ENCODE results near the gene GZMM. TPM values are rescaled to one million over a fixed set of nuclear protein-coding genes. Genes with fewer than 3 reads are reported as not detected.

Gene GZMM
- total and polyA plus RNA-seq, 4 donors = 0.54 to 2.8 (median 0.75) TPM; not detected in 1

DNA sequence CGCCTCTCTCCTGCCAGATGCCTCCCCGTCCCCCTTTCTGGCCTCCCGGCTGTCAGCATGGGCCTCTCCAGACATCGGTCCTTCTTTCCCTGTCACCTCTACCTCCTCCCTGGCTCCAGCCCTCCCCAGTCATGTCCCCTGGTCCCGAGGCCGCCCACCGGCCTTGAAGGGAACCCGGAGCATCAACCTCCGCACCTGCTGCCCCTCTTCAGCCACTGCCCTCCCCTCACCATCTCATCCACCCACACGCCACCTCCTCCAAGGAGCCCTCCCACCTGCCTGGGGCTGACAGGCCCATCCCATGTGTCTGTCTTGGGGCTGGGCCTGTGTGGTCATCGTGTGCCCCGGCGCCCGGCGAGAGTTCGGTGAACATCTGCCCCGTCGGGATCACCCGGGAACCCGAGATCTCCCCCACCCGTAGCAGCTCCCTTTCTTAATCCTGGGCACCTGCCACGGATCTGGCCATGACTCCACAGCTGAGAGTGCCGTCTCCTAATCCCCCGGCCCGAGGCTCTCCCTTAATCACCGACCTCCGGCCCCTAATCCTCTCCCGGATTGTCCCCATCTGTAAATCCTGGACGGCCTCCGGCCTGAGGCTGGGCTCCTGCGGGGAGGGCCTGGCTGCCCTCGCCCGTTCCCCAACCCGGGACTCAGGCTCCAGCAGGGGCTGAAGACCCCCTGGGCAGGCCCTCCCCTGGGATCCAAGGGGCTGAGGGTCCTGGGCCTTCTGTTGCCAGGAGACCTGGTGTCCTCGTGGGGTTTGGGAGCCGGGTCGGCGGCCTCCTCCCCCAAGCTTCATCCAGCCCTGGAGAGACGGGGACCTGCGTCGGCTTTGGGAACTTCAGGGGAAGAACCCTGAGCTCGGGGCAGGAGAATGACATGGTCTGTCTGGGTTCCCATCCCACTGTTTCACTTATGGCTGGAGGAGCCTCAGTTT is 51.7 kb downstream of the GZMM start:
- intact Hi-C loops (cut with DNase I) = no loop called here
- Histone ChIP-seq H3K9me3 (ENCODE audit: control insufficient read depth, low read length) (no peaks in the 10 kb centered on the region), H3K27me3 (ENCODE audit: control insufficient read depth in 1 of 2, insufficient read depth in 2 of 2, low read length in 1 of 2) (no peaks in the 10 kb centered on the region), H3K4me1 (ENCODE audit: control insufficient read depth in 1 of 2, insufficient read depth in 2 of 2, low read length in 2 of 2) (no peaks in the 10 kb centered on the region), H3K36me3 (ENCODE audit: control insufficient read depth in 1 of 2, insufficient read depth in 2 of 2, low read length in 1 of 2) (no peaks in the 10 kb centered on the region), H3K27ac (ENCODE audit: low read depth in 1 of 2, low read length in 2 of 2) (no peak overlapping the region), H3K4me3 (ENCODE audit: low read length in 2 of 2) (no peak overlapping the region)
- ATAC-seq (ENCODE audit: low FRiP score) (no peak), DNase-seq (no peak)
- WGBS, 2 donors = 75 to 76% methylated on average over 42 of the region's 42 CpGs

- intact Hi-C loops (cut with DNase I) = no loop called here
- 79 to 86% methylated on average over 16 of the region's 16 CpGs for WGBS, 2 donors
- no peak overlapping the region for H3K4me3 ChIP-seq (ENCODE audit: low read length in 2 of 2)
- no peaks in the 10 kb centered on the region for H3K4me1 ChIP-seq (ENCODE audit: control insufficient read depth in 1 of 2, insufficient read depth in 2 of 2, low read length in 2 of 2)
- no peak for DNase-seq
- no peak for ATAC-seq (ENCODE audit: low FRiP score)
- no peaks in the 10 kb centered on the region for H3K27me3 ChIP-seq (ENCODE audit: control insufficient read depth in 1 of 2, insufficient read depth in 2 of 2, low read length in 1 of 2)
- H3K9me3 ChIP-seq (ENCODE audit: control insufficient read depth, low read length) = no peaks in the 10 kb centered on the region
- no peaks in the 10 kb centered on the region for H3K36me3 ChIP-seq (ENCODE audit: control insufficient read depth in 1 of 2, insufficient read depth in 2 of 2, low read length in 1 of 2)
- H3K27ac ChIP-seq (ENCODE audit: low read depth in 1 of 2, low read length in 2 of 2) = no peak overlapping the region
Observed at GRCh38 chr19:596263-596655, 52.4 kb downstream of the GZMM start.

DNA sequence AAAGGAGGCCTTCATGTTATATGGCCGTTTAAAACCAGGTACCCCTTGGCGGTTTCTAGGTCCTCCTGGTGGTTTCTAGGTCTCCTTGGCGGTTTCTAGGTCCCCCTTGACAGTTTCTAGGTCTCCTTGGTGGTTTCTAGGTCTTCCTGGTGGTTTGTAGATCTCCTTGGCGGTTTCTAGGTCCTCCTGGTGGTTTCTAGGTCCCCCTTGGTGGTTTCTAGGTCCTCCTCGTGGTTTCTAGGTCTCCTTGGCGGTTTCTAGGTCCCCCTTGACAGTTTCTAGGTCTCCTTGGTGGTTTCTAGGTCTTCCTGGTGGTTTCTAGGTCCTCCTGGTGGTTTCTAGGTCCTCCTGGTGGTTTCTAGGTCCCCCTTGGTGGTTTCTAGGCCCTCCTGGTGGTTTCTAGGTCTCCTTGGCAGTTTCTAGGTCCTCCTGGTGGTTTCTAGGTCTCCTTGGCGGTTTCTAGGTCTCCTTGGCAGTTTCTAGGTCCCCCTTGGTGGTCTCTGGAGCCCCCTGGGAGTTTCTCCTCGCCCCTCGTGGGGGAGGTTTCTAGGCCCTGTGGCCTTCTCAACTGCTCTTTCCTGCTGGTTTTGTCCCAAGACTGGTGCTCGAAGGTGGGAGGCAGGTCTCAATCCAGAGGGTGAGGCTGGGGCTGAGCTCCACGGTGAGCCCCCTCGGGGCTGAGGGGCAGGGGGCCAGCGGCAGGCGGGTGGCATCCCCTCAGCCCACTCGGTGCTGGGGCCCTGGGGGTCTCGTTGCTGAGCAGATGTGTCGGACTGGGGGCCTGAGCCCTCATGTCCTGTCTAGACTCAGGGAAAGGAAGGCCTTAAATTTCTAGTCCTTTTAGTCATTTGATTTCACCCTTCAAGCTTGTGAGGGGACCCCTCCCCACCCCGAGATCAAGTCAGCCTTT is 53.8 kb downstream of the GZMM start:
- DNase-seq (no peak), ATAC-seq (ENCODE audit: low FRiP score) (no peak)
- no peaks in the 10 kb centered on the region for H3K4me1 ChIP-seq (ENCODE audit: control insufficient read depth in 1 of 2, insufficient read depth in 2 of 2, low read length in 2 of 2)
- intact Hi-C loops (cut with DNase I) = no loop called here
- H3K27me3 ChIP-seq (ENCODE audit: control insufficient read depth in 1 of 2, insufficient read depth in 2 of 2, low read length in 1 of 2) = no peaks in the 10 kb centered on the region
- WGBS, 2 donors = 77% methylated on average over 18 of the region's 18 CpGs
- H3K4me3 ChIP-seq (ENCODE audit: low read length in 2 of 2) = no peak overlapping the region
- no peak overlapping the region for H3K27ac ChIP-seq (ENCODE audit: low read depth in 1 of 2, low read length in 2 of 2)
- no peaks in the 10 kb centered on the region for H3K9me3 ChIP-seq (ENCODE audit: control insufficient read depth, low read length)
- H3K36me3 ChIP-seq (ENCODE audit: control insufficient read depth in 1 of 2, insufficient read depth in 2 of 2, low read length in 1 of 2) = no peaks in the 10 kb centered on the region

Other genes with a start within 250 kb of the GZMM start
- gene MIER2, start 199.3 kb upstream of the GZMM start, total RNA-seq = 10 to 100 TPM; 26.4 to 31.1 TPM
- gene MIER2, start 199.3 kb upstream of the GZMM start, polyA plus RNA-seq = 1 to 10 TPM; 3.3 to 9.1 TPM
- 1 to 10 TPM in 1 of 2 donors, under 1 TPM in 1; 0.88 to 1.1 TPM for gene C2CD4C, start 134.9 kb upstream of the GZMM start, total RNA-seq
- gene C2CD4C, start 134.9 kb upstream of the GZMM start, polyA plus RNA-seq = not detected
- 10 to 100 TPM in 1 of 2 donors, 1 to 10 TPM in 1; 9.7 to 31.4 TPM for gene SHC2, start 83.0 kb upstream of the GZMM start, total RNA-seq
- gene SHC2, start 83.0 kb upstream of the GZMM start, polyA plus RNA-seq = 10 to 100 TPM in 1 of 2 donors, 1 to 10 TPM in 1; 7.3 to 10.9 TPM
- under 1 TPM in 1 of 2 donors, not detected in 1; 0.63 TPM for gene MADCAM1, start 47.6 kb upstream of the GZMM start, total RNA-seq
- 1 to 10 TPM in 1 of 2 donors, under 1 TPM in 1; 0.50 to 1.4 TPM for gene MADCAM1, start 47.6 kb upstream of the GZMM start, polyA plus RNA-seq
- gene TPGS1, start 36.6 kb upstream of the GZMM start, total RNA-seq = 10 to 100 TPM; 19.2 to 20.2 TPM
- gene TPGS1, start 36.6 kb upstream of the GZMM start, polyA plus RNA-seq = 10 to 100 TPM; 17.4 to 33.0 TPM
- 10 to 100 TPM; 39.6 to 46.4 TPM for gene CDC34, start 12.3 kb upstream of the GZMM start, total RNA-seq
- gene CDC34, start 12.3 kb upstream of the GZMM start, polyA plus RNA-seq = 10 to 100 TPM; 27.5 to 79.1 TPM
- gene BSG, start 28.5 kb downstream of the GZMM start, total RNA-seq = 100 to 1,000 TPM; 264 to 281 TPM
- 100 to 1,000 TPM; 239 to 436 TPM for gene BSG, start 28.5 kb downstream of the GZMM start, polyA plus RNA-seq
- under 1 TPM; 0.19 to 0.30 TPM for gene HCN2, start 45.8 kb downstream of the GZMM start, total RNA-seq
- gene HCN2, start 45.8 kb downstream of the GZMM start, polyA plus RNA-seq = under 1 TPM; 0.08 to 0.13 TPM
- gene POLRMT, start 89.5 kb downstream of the GZMM start, total RNA-seq = 10 to 100 TPM; 19.9 to 33.3 TPM
- gene POLRMT, start 89.5 kb downstream of the GZMM start, polyA plus RNA-seq = 10 to 100 TPM; 10.1 to 76.6 TPM
- gene FGF22, start 95.8 kb downstream of the GZMM start, total RNA-seq = under 1 TPM; 0.36 to 0.45 TPM
- gene FGF22, start 95.8 kb downstream of the GZMM start, polyA plus RNA-seq = 1 to 10 TPM in 1 of 2 donors, under 1 TPM in 1; 0.63 to 4.8 TPM
- gene RNF126, start 119.2 kb downstream of the GZMM start, total RNA-seq = 10 to 100 TPM; 26.7 to 26.9 TPM
- 10 to 100 TPM; 18.3 to 38.5 TPM for gene RNF126, start 119.2 kb downstream of the GZMM start, polyA plus RNA-seq
- 100 to 1,000 TPM; 116 to 134 TPM for gene FSTL3, start 132.3 kb downstream of the GZMM start, total RNA-seq
- 10 to 100 TPM; 40.6 to 80.1 TPM for gene FSTL3, start 132.3 kb downstream of the GZMM start, polyA plus RNA-seq
- not detected for gene PRSS57, start 151.4 kb downstream of the GZMM start, total RNA-seq
- gene PRSS57, start 151.4 kb downstream of the GZMM start, polyA plus RNA-seq = not detected
- gene PALM, start 164.9 kb downstream of the GZMM start, total RNA-seq = 10 to 100 TPM; 27.5 to 75.1 TPM
- gene PALM, start 164.9 kb downstream of the GZMM start, polyA plus RNA-seq = 1 to 10 TPM in 1 of 2 donors, under 1 TPM in 1; 0.59 to 2.5 TPM
- gene MISP, start 207.1 kb downstream of the GZMM start, total RNA-seq = under 1 TPM in 1 of 2 donors, not detected in 1; 0.12 TPM
- 10 to 100 TPM in 1 of 2 donors, 1 to 10 TPM in 1; 1.0 to 53.3 TPM for gene MISP, start 207.1 kb downstream of the GZMM start, polyA plus RNA-seq

All from aorta (tissue), 5 donors.